Activated CD8-positive, alpha-beta memory T cell treated with anti-CD3 and anti-CD28 coated beads, Interleukin-2, amount 50 U/mL, for 1 hour (primary cell): ENCODE results near the gene PCDHGA5.
"Not testable (repeated sequence)": the region's sequence is repeated elsewhere in the genome, so short reads cannot be mapped to it uniquely, and the experiment has no call there.

Experiments
- DNase-seq: peaks from one replicate; pipeline ENCODE4 v3.0.0-alpha.2; 2020; ENCODE audit errors: extremely low read depth

PCDHGA5 gene

DNA sequence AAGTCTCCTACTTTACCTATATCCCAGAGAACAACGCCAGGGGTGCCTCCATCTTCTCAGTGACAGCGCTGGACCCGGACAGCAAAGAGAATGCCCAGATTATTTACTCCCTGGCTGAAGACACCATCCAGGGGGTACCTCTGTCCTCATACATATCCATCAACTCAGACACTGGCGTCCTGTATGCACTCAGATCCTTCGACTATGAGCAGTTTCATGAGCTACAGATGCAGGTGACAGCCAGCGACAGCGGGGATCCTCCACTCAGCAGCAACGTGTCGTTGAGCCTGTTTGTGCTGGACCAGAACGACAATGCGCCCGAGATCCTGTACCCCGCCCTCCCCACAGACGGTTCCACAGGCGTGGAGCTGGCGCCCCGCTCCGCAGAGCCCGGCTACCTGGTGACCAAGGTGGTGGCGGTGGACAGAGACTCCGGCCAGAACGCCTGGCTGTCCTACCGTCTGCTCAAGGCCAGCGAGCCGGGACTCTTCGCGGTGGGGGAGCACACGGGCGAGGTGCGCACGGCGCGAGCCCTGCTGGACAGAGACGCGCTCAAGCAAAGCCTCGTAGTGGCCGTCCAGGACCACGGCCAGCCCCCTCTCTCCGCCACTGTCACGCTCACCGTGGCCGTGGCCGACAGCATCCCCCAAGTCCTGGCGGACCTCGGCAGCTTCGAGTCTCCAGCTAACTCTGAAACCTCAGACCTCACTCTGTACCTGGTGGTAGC is 50.7 kb downstream of the PCDHGA5 start:
- DNase-seq, result not testable (repeated sequence)

DNA sequence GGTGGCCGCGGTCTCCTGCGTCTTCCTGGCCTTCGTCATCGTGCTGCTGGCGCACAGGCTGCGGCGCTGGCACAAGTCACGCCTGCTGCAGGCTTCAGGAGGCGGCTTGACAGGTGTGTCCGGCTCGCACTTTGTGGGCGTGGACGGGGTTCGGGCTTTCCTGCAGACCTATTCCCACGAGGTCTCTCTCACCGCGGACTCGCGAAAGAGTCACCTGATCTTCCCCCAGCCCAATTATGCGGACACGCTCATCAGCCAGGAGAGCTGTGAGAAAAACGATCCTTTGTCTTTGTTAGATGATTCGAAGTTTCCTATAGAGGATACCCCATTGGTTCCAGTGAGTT is 51.3 kb downstream of the PCDHGA5 start:
- not testable (repeated sequence) for DNase-seq
